Measurements from ENCODE around the gene MMAB.

Gene MMAB

DNA sequence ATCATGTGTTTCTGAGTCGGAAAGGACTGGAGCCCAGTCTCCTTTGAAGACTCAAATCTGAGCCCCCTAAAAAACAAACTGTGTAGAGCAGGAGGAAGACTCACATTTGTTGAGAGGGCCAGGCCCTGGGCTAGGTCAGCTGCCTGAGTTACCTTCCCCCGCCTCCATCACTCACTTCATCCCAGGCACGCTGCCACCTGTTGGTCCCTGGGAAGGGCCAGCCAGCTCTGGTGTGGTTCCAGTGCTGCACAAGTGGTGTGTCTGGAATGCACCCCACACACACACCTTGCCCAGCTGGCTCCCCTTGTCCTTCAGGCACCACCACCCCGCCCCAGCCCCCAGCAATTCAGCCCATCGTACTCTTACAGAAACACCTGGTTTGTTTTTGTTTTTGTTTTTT lies 9.3 kb upstream of the MMAB start:
- no peaks in the 10 kb centered on the region for H3K9me3 ChIP-seq (ENCODE audit: severe bottlenecking)
- DNase-seq (ENCODE audit: low spot score) (no peak), ATAC-seq (ENCODE audit: low read depth) (no peak)
- H3K4me3 ChIP-seq (ENCODE audit: severe bottlenecking) = no peak overlapping the region
- H3K27ac ChIP-seq (ENCODE audit: poor library complexity, severe bottlenecking) = peak overlapping the region; percentile 70
- no peaks in the 10 kb centered on the region for H3K27me3 ChIP-seq (ENCODE audit: insufficient read depth, poor library complexity, severe bottlenecking)
- H3K36me3 ChIP-seq (ENCODE audit: low read depth) = peaks cover 83% of the 10 kb centered on the region
- TF ChIP-seq, protein P1, sequence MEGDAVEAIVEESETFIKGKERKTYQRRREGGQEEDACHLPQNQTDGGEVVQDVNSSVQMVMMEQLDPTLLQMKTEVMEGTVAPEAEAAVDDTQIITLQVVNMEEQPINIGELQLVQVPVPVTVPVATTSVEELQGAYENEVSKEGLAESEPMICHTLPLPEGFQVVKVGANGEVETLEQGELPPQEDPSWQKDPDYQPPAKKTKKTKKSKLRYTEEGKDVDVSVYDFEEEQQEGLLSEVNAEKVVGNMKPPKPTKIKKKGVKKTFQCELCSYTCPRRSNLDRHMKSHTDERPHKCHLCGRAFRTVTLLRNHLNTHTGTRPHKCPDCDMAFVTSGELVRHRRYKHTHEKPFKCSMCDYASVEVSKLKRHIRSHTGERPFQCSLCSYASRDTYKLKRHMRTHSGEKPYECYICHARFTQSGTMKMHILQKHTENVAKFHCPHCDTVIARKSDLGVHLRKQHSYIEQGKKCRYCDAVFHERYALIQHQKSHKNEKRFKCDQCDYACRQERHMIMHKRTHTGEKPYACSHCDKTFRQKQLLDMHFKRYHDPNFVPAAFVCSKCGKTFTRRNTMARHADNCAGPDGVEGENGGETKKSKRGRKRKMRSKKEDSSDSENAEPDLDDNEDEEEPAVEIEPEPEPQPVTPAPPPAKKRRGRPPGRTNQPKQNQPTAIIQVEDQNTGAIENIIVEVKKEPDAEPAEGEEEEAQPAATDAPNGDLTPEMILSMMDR (IDR thresholded peaks at IDR 0.05; ENCODE audit: poor library complexity, severe bottlenecking) = no peak
- peaks cover 10% of the 10 kb centered on the region for H3K4me1 ChIP-seq (ENCODE audit: insufficient read depth, poor library complexity, severe bottlenecking)

DNA sequence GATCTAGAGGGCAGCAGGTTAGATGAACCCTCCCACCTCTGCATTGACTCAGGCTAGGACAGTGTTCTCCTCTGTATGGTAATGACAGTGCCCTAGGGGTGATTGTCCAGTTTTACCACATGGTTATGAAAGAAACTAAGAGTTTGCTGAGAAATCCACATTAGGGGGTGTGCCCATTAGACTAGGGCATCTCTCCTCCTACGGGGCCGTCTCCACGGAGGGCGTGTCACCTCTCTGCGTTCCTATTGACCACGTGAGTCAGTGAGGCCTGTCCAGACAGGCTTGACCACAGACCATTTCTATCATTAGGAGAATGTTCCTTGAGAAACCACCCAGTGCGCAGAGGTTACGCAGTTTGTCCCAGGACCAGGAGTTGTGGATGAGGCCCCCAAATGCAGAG lies 8.6 kb upstream of the MMAB start:
- TF ChIP-seq, protein P1 (IDR thresholded peaks at IDR 0.05; ENCODE audit: poor library complexity, severe bottlenecking) = no peak
- peak; percentile 98 for ATAC-seq (ENCODE audit: low read depth)
- peak; percentile 94 for DNase-seq (ENCODE audit: low spot score)
- Histone ChIP-seq H3K4me3 (ENCODE audit: severe bottlenecking) (no peak overlapping the region), H3K4me1 (ENCODE audit: insufficient read depth, poor library complexity, severe bottlenecking) (peaks cover 10% of the 10 kb centered on the region), H3K9me3 (ENCODE audit: severe bottlenecking) (no peaks in the 10 kb centered on the region), H3K27ac (ENCODE audit: poor library complexity, severe bottlenecking) (peak overlapping the region; percentile 70), H3K36me3 (ENCODE audit: low read depth) (peaks cover 83% of the 10 kb centered on the region), H3K27me3 (ENCODE audit: insufficient read depth, poor library complexity, severe bottlenecking) (no peaks in the 10 kb centered on the region)

DNA sequence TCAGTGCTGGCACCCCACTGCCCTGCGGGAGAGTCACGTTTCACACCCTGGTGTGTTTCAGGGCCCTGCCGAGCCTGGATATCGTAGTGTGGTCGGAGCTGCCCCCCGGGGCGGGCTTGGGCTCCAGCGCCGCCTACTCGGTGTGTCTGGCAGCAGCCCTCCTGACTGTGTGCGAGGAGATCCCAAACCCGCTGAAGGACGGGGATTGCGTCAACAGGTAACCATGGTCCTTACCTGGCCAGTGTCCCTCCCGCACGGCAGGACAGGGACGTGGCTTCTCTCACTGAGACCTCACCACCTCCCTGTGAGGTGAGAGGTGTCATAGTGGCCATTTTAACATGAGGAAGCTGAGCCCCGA lies 8.0 kb upstream of the MMAB start:
- Histone ChIP-seq H3K9me3 (ENCODE audit: severe bottlenecking) (no peaks in the 10 kb centered on the region), H3K4me3 (ENCODE audit: severe bottlenecking) (no peak overlapping the region), H3K27me3 (ENCODE audit: insufficient read depth, poor library complexity, severe bottlenecking) (no peaks in the 10 kb centered on the region), H3K4me1 (ENCODE audit: insufficient read depth, poor library complexity, severe bottlenecking) (peaks cover 10% of the 10 kb centered on the region), H3K27ac (ENCODE audit: poor library complexity, severe bottlenecking) (peak overlapping the region; percentile 70), H3K36me3 (ENCODE audit: low read depth) (peaks cover 83% of the 10 kb centered on the region)
- DNase-seq (ENCODE audit: low spot score) (no peak), ATAC-seq (ENCODE audit: low read depth) (no peak)
- TF ChIP-seq, protein P1 (IDR thresholded peaks at IDR 0.05; ENCODE audit: poor library complexity, severe bottlenecking) = no peak

DNA sequence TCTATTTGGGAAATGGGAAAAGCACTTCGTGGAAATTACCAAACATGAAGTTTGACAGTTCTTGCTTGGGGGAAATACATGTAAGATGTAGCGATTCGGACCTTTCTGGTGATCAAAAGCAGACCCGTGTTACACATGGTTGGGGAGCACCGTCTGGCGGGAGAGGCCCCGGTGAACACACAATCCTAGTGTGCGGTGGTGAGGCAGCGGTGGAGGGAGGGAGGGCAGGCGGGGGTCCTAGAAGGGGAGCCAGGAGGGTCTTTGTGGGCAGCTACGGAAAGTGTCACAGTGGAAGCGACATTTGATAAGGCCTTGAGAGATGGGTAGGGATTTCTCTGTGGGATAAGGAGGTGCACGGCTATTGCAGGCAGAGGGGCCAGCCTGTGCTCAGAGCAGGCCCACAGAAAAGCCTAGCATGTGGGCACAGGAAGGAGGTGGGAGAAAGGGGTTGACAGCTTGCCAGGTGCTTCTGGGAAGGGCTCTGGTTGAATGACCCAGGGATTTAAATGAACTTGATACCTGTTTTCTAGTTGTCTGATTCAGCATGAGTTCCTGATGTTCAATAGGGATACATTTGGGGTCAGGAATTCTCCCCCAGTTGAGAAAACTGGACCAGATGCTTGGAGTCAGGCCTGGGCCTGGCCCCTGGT lies 7.5 kb upstream of the MMAB start:
- Histone ChIP-seq H3K4me3 (ENCODE audit: severe bottlenecking) (no peak overlapping the region), H3K27ac (ENCODE audit: poor library complexity, severe bottlenecking) (peak overlapping the region; percentile 70), H3K27me3 (ENCODE audit: insufficient read depth, poor library complexity, severe bottlenecking) (no peaks in the 10 kb centered on the region), H3K9me3 (ENCODE audit: severe bottlenecking) (no peaks in the 10 kb centered on the region), H3K36me3 (ENCODE audit: low read depth) (peaks cover 83% of the 10 kb centered on the region), H3K4me1 (ENCODE audit: insufficient read depth, poor library complexity, severe bottlenecking) (peaks cover 10% of the 10 kb centered on the region)
- ATAC-seq (ENCODE audit: low read depth) (no peak), DNase-seq (ENCODE audit: low spot score) (no peak)
- TF ChIP-seq, protein P1 (IDR thresholded peaks at IDR 0.05; ENCODE audit: poor library complexity, severe bottlenecking) = no peak

DNA sequence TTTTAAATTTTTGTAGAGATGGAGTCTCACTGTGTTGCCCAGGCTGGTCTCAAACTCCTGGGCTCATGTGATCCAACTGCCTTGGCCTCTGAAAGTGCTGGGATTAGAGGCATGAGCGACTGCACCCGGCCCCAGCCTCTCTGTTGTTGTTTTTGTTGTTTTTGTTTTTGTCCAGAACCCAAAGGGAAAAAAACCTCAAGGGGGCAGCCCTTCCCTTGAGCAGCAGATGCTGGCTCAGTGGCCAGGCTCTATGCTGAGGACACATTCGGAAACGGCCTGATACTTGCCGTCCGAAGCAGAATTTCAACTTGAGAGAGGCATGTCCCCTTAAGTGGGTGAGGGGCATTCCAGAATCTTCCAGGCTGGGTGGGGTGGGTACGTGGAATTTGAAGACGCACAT lies 7.0 kb upstream of the MMAB start:
- Histone ChIP-seq H3K4me3 (ENCODE audit: severe bottlenecking) (no peak overlapping the region), H3K9me3 (ENCODE audit: severe bottlenecking) (no peaks in the 10 kb centered on the region), H3K27ac (ENCODE audit: poor library complexity, severe bottlenecking) (no peak overlapping the region), H3K27me3 (ENCODE audit: insufficient read depth, poor library complexity, severe bottlenecking) (no peaks in the 10 kb centered on the region), H3K36me3 (ENCODE audit: low read depth) (peaks cover 88% of the 10 kb centered on the region), H3K4me1 (ENCODE audit: insufficient read depth, poor library complexity, severe bottlenecking) (peaks cover 10% of the 10 kb centered on the region)
- DNase-seq (ENCODE audit: low spot score) (no peak), ATAC-seq (ENCODE audit: low read depth) (no peak)
- TF ChIP-seq, protein P1 (IDR thresholded peaks at IDR 0.05; ENCODE audit: poor library complexity, severe bottlenecking) = no peak
